GM12875 (cell line): ENCODE measurements around the gene PI4K2B.
"Not testable (repeated sequence)": the region's sequence is repeated elsewhere in the genome, so short reads cannot be mapped to it uniquely, and the experiment has no call there.

ENCODE experiments used
- H3K4me3 ChIP-seq: one replicate; pipeline ENCODE4 v1.5.1; 2011; ENCODE audit warnings: low read depth, low read length, control low read depth
- CTCF ChIP-seq: IDR thresholded peaks from 2 replicates; pipeline ENCODE4 v1.5.1; 2011; ENCODE audit warnings: low read depth, mild to moderate bottlenecking, control low read depth, inconsistent platforms, low read length, moderate library complexity, borderline replicate concordance; ENCODE audit not compliant: insufficient read depth

The PI4K2B gene

GRCh38 chr4:25321703-25322102 lies 87.9 kb downstream of the PI4K2B start:
- H3K4me3 ChIP-seq = no peak overlapping the region
- no peak for TF ChIP-seq CTCF

GRCh38 chr4:25328463-25328862 lies 94.6 kb downstream of the PI4K2B start:
- H3K4me3 ChIP-seq = not testable (repeated sequence)
